NK-92 (cell line): Measurements from ENCODE around the gene ARL17A.
"Not testable (repeated sequence)": the region's sequence is repeated elsewhere in the genome, so short reads cannot be mapped to it uniquely, and the experiment has no call there.

Experiments
- DNase-seq: peaks from one replicate; lab custom pipeline; 2025; ENCODE audit not compliant: unreplicated experiment; lab: John Stamatoyannopoulos, UW

Gene ARL17A

GRCh38 chr17:46559155-46559554 lies 20.3 kb downstream of the ARL17A start:
- DNase-seq: not testable (repeated sequence)

GRCh38 chr17:46548607-46549006 lies 30.9 kb downstream of the ARL17A start:
- DNase-seq: not testable (repeated sequence)

GRCh38 chr17:46534716-46535115 lies 44.8 kb downstream of the ARL17A start:
- not testable (repeated sequence) for DNase-seq

GRCh38 chr17:46512168-46512567 lies 67.3 kb downstream of the ARL17A start, which contains the start of gene LRRC37A2:
Gene LRRC37A2 (plus strand): TSS chr17:46512468. CDS start chr17:46512713, 245 bp downstream.
- not testable (repeated sequence) for DNase-seq

GRCh38 chr17:46505896-46506295 lies 73.6 kb downstream of the ARL17A start:
- DNase-seq: not testable (repeated sequence)

- not testable (repeated sequence) for DNase-seq
These were observed 79.9 kb downstream of the ARL17A start for GRCh38 chr17:46499437-46500139.

GRCh38 chr17:46492021-46492420 lies 87.5 kb downstream of the ARL17A start:
- not testable (repeated sequence) for DNase-seq

- not testable (repeated sequence) for DNase-seq
These were observed 98.2 kb downstream of the ARL17A start for GRCh38 chr17:46481310-46481709.

- DNase-seq: not testable (repeated sequence)
These were observed 100.7 kb downstream of the ARL17A start for GRCh38 chr17:46478823-46479222.

- DNase-seq: not testable (repeated sequence)
These were observed 103.9 kb downstream of the ARL17A start for GRCh38 chr17:46475583-46475982.

- not testable (repeated sequence) for DNase-seq
These were observed 105.0 kb downstream of the ARL17A start for GRCh38 chr17:46474489-46474888.

- not testable (repeated sequence) for DNase-seq
These were observed 111.9 kb downstream of the ARL17A start for GRCh38 chr17:46467618-46468017.
